HepG2 (cell line): ENCODE measurements around the gene STAT4. TPM values are rescaled to one million over a fixed set of nuclear protein-coding genes. Genes with fewer than 3 reads are reported as not detected.

ENCODE experiments used
- CC2D1A ChIP-seq: sonication (generic); formaldehyde crosslinking; IDR thresholded peaks from 2 replicates; pipeline ENCODE4 v1.8.1; 2023; ENCODE audit warnings: mild to moderate bottlenecking, missing genetic modification reagents
- GABPA ChIP-seq, 2 experiments: IDR thresholded peaks; 2 replicates each; pipeline ENCODE4 v1.6.1; 2011 to 2016; ENCODE audit warnings: low read depth in 2 of 2, low read length in 1 of 2, missing biosample characterization in 1 of 2, missing genetic modification characterization in 1 of 2
- IRX3 ChIP-seq: sonication (generic); formaldehyde crosslinking; IDR thresholded peaks from 2 replicates; pipeline ENCODE4 v1.8.1; 2023; ENCODE audit warnings: mild to moderate bottlenecking, low read depth, missing genetic modification reagents, borderline replicate concordance
- MAF1 ChIP-seq: sonication (generic); formaldehyde crosslinking; IDR thresholded peaks from 2 replicates; pipeline ENCODE4 v1.5.0; 2020; ENCODE audit warnings: missing genetic modification reagents, borderline replicate concordance
- RARA ChIP-seq: IDR thresholded peaks from 2 replicates; pipeline ENCODE4 v1.6.1; 2016; ENCODE audit warnings: missing genetic modification reagents, missing compliant biosample characterization
- RNF2 ChIP-seq: fragments of 450-650 bp; conservative IDR thresholded peaks from 2 replicates; pipeline ENCODE4 v1.6.1; 2016; ENCODE audit warnings: low read depth
- THYN1 ChIP-seq: sonication (generic); formaldehyde crosslinking; IDR thresholded peaks from 2 replicates; pipeline ENCODE4 v1.8.1; 2023; ENCODE audit warnings: low read depth, mild to moderate bottlenecking, moderate library complexity, missing genetic modification reagents, borderline replicate concordance
- WIZ ChIP-seq: sonication (generic); formaldehyde crosslinking; IDR thresholded peaks from 2 replicates; pipeline ENCODE4 v1.5.1; 2020; ENCODE audit warnings: mild to moderate bottlenecking, missing genetic modification reagents
- ZNF24 ChIP-seq: fragments of 450-650 bp; IDR thresholded peaks from 2 replicates; pipeline ENCODE4 v1.6.1; 2017; ENCODE audit warnings: antibody characterized with exemption, mild to moderate bottlenecking
- ZNF292 ChIP-seq: sonication (generic); formaldehyde crosslinking; IDR thresholded peaks from 2 replicates; pipeline ENCODE4 v1.8.1; 2022; ENCODE audit warnings: mild to moderate bottlenecking, low read depth, missing genetic modification reagents, borderline replicate concordance
- ZNF331 ChIP-seq: sonication (generic); formaldehyde crosslinking; IDR thresholded peaks from 2 replicates; pipeline ENCODE4 v1.4.0; 2020; ENCODE audit warnings: missing genetic modification reagents
- ZNF484 ChIP-seq: sonication (generic); formaldehyde crosslinking; IDR thresholded peaks from 2 replicates; pipeline ENCODE4 v1.5.1; 2020; ENCODE audit warnings: mild to moderate bottlenecking, low read depth, missing genetic modification reagents, borderline replicate concordance
- ZNF652 ChIP-seq: IDR thresholded peaks from 2 replicates; pipeline ENCODE4 v1.6.1; 2016; ENCODE audit warnings: low read depth, borderline replicate concordance
- ZNF773 ChIP-seq: sonication (generic); formaldehyde crosslinking; IDR thresholded peaks from 2 replicates; pipeline ENCODE4 v1.4.0; 2020; ENCODE audit warnings: missing genetic modification reagents, borderline replicate concordance
- ZXDC ChIP-seq: sonication (generic); formaldehyde crosslinking; IDR thresholded peaks from 2 replicates; pipeline ENCODE4 v1.5.0; 2020; ENCODE audit warnings: mild to moderate bottlenecking, missing genetic modification reagents
- polyA plus RNA-seq, 8 experiments: library from polyadenylated mRNA; depleted of rRNA in 3 of 8; stranded (reverse) in 7 of 8; unstranded in 1 of 8; fragments of >200 nt; fragmentation: Illumina TruSeq in 4 of 8; extraction: Trizol in 4 of 8; gene quantifications; 2 replicates each; pipeline versions ENCODE4 v1.2.1 to v1.2.3, GENCODE V29; 2011 to 2016; ENCODE audit warnings: low read depth in 4 of 8, missing spikeins in 1 of 8, mixed read lengths in 1 of 8; ENCODE audit not compliant: insufficient read depth in 1 of 8
- total RNA-seq, 5 experiments: library from RNA; depleted of rRNA; stranded (reverse); fragments of >200 nt; fragmentation: Illumina TruSeq; extraction: Trizol; gene quantifications; 2 replicates each; pipeline ENCODE4 v1.2.3, GENCODE V29; 2016; ENCODE audit warnings: low read depth in 1 of 5
- TF ChIP-seq, protein P1 (sequence below): sonication (generic); formaldehyde crosslinking; IDR thresholded peaks from 2 replicates; pipeline ENCODE4 v1.5.0; 2020; ENCODE audit warnings: mild to moderate bottlenecking, missing genetic modification reagents
- TF ChIP-seq, protein P2 (sequence below): sonication (generic); formaldehyde crosslinking; IDR thresholded peaks from 2 replicates; pipeline ENCODE4 v1.9.0; 2021; ENCODE audit warnings: missing genetic modification reagents, borderline replicate concordance
- TF ChIP-seq, protein P3 (sequence below): sonication (generic); formaldehyde crosslinking; conservative IDR thresholded peaks from 2 replicates; pipeline ENCODE4 v1.4.0; 2020; ENCODE audit warnings: missing genetic modification reagents

STAT4 gene
- total and polyA plus RNA-seq, 2 of the 13 experiments (the other 11 are each of a cell fraction or from before 2014, with no cell fraction given), result 0.37 TPM; not detected in 1

DNA sequence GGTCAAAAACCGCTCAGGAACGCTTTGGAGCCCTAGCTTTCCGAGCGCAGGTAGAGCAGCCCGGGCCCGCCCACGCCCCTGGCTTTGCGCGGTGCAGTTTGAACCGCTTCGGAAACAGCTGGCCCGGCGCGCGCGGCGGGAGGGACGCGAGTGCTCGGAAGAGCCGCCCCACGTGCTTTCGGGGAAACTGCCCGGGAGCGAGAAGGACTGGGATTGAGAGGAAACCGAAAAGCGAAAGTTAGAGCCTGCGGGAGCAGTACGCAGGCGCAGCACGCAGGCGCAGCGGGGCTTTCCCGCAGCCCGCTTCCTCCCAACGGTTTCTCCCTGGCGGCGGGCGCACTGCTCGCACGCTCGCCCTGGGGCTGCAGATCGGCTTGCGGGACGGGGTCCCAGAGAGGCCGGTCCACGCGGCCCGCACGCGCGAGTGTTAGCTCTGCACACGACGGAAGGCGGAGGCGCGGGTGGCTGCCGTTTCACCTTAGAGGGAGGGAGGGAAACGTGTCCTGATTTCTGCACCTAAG is 130.5 kb downstream of the STAT4 start (continued):
- TF ChIP-seq WIZ (peak; percentile 80), ZNF484 (no peak), ZNF292 (CRISPR knock-in tag) (peak; percentile 99), RARA (CRISPR knock-in tag) (peak; percentile 86), ZNF652 (CRISPR knock-in tag) (peak; percentile 53; the same call in 1 of the 2 replicates), ZXDC (CRISPR knock-in tag) (peak; percentile 95), ZNF24 (peak; percentile 62; the same call in 1 of the 2 replicates), CC2D1A (no peak), THYN1 (peak; percentile 97), MAF1 (peak; percentile 97), IRX3 (CRISPR knock-in tag) (peak; percentile 99), RNF2 (peak; percentile 96), ZNF773 (CRISPR knock-in tag) (peak; percentile 57; the same call in 1 of the 2 replicates), ZNF331 (CRISPR knock-in tag) (peak; percentile 99), GABPA (IDR thresholded peaks at IDR 0.05; ENCODE audit: low read depth, low read length) (peak; percentile 83), GABPA (CRISPR knock-in tag; IDR thresholded peaks at IDR 0.05; ENCODE audit: low read depth) (peak; percentile 94)
- TF ChIP-seq, protein P1, sequence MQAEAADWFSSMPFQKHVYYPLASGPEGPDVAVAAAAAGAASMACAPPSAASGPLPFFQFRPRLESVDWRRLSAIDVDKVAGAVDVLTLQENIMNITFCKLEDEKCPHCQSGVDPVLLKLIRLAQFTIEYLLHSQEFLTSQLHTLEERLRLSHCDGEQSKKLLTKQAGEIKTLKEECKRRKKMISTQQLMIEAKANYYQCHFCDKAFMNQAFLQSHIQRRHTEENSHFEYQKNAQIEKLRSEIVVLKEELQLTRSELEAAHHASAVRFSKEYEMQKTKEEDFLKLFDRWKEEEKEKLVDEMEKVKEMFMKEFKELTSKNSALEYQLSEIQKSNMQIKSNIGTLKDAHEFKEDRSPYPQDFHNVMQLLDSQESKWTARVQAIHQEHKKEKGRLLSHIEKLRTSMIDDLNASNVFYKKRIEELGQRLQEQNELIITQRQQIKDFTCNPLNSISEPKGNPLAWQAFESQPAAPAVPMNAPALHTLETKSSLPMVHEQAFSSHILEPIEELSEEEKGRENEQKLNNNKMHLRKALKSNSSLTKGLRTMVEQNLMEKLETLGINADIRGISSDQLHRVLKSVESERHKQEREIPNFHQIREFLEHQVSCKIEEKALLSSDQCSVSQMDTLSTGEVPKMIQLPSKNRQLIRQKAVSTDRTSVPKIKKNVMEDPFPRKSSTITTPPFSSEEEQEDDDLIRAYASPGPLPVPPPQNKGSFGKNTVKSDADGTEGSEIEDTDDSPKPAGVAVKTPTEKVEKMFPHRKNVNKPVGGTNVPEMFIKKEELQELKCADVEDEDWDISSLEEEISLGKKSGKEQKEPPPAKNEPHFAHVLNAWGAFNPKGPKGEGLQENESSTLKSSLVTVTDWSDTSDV (CRISPR knock-in tag), result peak; percentile 95
- TF ChIP-seq, protein P2, sequence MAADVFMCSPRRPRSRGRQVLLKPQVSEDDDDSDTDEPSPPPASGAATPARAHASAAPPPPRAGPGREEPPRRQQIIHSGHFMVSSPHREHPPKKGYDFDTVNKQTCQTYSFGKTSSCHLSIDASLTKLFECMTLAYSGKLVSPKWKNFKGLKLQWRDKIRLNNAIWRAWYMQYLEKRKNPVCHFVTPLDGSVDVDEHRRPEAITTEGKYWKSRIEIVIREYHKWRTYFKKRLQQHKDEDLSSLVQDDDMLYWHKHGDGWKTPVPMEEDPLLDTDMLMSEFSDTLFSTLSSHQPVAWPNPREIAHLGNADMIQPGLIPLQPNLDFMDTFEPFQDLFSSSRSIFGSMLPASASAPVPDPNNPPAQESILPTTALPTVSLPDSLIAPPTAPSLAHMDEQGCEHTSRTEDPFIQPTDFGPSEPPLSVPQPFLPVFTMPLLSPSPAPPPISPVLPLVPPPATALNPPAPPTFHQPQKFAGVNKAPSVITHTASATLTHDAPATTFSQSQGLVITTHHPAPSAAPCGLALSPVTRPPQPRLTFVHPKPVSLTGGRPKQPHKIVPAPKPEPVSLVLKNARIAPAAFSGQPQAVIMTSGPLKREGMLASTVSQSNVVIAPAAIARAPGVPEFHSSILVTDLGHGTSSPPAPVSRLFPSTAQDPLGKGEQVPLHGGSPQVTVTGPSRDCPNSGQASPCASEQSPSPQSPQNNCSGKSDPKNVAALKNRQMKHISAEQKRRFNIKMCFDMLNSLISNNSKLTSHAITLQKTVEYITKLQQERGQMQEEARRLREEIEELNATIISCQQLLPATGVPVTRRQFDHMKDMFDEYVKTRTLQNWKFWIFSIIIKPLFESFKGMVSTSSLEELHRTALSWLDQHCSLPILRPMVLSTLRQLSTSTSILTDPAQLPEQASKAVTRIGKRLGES (CRISPR knock-in tag), result peak; percentile 79; the same call in 1 of the 2 replicates
- TF ChIP-seq, protein P3, sequence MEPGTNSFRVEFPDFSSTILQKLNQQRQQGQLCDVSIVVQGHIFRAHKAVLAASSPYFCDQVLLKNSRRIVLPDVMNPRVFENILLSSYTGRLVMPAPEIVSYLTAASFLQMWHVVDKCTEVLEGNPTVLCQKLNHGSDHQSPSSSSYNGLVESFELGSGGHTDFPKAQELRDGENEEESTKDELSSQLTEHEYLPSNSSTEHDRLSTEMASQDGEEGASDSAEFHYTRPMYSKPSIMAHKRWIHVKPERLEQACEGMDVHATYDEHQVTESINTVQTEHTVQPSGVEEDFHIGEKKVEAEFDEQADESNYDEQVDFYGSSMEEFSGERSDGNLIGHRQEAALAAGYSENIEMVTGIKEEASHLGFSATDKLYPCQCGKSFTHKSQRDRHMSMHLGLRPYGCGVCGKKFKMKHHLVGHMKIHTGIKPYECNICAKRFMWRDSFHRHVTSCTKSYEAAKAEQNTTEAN (CRISPR knock-in tag), result peak; percentile 91
